GM18505 (cell line): Measurements from ENCODE around the gene KCNK7.
A peak's percentile ranks its signal among the peaks of the same experiment; 100 is the strongest.
"Not testable (repeated sequence)": the region's sequence is repeated elsewhere in the genome, so short reads cannot be mapped to it uniquely, and the experiment has no call there.

ENCODE experiments used
- ATAC-seq: cut with Tn5 transposase; IDR thresholded peaks from one replicate; pipeline ENCODE4 v1.9.1; 2021; ENCODE audit not compliant: unreplicated experiment
- POLR2A ChIP-seq: IDR thresholded peaks from 4 replicates; pipeline ENCODE4 v1.6.1; 2011; ENCODE audit warnings: borderline replicate concordance; ENCODE audit not compliant: insufficient read depth, insufficient read length; ENCODE audit errors: extremely low read depth

Gene KCNK7

GRCh38 chr11:65595543-65596281 lies at the start of gene KCNK7:
KCNK7 (minus strand) TSS chr11:65595800; CDS start chr11:65595772, 28 bp downstream.
- ATAC-seq, result no peak
- TF ChIP-seq POLR2A, result no peak

- TF ChIP-seq POLR2A, result no peak
- no peak for ATAC-seq
These were observed 49.2 kb upstream of the KCNK7 start for GRCh38 chr11:65644837-65645236.

- no peak for TF ChIP-seq POLR2A
- ATAC-seq, result no peak
These were observed 48.4 kb upstream of the KCNK7 start for GRCh38 chr11:65643971-65644370.

- ATAC-seq, result no peak
- no peak for TF ChIP-seq POLR2A
These were observed 46.5 kb upstream of the KCNK7 start for GRCh38 chr11:65642014-65642671.

DNA sequence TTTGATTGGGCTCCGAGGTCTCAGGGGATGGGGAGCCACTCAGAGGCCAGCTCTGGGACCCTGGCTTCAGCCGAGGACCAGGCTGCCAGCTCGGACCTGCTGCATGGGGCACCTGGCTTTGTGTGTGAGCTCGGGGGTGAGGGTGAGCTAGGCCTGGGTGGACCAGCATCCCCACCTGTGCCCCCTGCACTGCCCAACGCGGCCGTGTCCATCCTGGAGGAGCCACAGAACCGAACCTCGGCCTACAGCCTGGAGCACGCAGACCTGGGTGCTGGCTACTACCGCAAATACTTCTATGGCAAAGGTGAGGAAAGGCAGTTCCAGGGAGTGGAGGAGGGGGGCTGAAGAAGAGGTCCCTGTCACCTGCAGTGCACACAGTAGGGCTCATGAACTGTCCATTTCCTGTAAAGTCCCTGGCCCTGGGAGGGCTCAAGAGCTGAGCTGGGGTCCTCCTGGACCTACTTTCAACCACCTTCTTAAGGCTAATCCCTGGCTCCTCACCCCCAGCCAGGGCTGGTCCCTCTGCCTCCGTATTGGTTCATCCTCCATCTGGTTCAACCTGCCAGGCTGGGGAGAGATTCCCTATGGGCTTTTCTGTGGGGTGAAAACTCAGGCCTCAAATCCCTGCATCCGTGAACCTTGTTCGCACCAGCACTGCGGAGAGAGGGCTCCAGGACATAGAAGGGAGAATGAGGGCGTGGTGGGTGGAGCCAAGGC lies 45.9 kb upstream of the KCNK7 start:
- TF ChIP-seq POLR2A, result no peak
- ATAC-seq, result no peak

GRCh38 chr11:65640483-65641296 lies 45.1 kb upstream of the KCNK7 start:
- no peak for ATAC-seq
- TF ChIP-seq POLR2A, result no peak

- peak; percentile 56 for TF ChIP-seq POLR2A
- no peak for ATAC-seq
These were observed 44.3 kb upstream of the KCNK7 start for GRCh38 chr11:65639623-65640482.

DNA sequence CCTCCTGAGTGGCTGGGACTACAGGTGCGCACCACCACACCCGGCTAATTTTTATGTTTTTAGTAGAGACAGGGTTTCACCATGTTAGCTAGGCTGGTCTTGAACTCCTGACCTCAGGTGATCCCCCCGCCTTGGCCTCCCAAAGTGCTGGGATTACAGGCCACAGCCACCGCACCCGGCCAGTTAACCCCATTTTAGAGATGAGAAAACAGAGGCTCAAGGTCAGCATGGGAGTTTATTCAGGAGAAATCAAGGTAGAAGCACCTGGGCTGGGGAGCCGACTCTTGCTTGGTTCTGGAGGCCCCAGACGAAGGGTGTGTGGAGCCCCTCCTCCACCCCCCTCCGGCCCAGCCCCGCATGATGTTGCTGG lies 43.6 kb upstream of the KCNK7 start:
- ATAC-seq, result not testable (repeated sequence)

- ATAC-seq, result peak; percentile 37
- peak; percentile 73 for TF ChIP-seq POLR2A
These were observed 42.3 kb upstream of the KCNK7 start, which contains the start of gene SIPA1 for GRCh38 chr11:65637794-65638419. SIPA1 (plus strand) TSS chr11:65638101; CDS start chr11:65640922, 2,821 bp downstream.

DNA sequence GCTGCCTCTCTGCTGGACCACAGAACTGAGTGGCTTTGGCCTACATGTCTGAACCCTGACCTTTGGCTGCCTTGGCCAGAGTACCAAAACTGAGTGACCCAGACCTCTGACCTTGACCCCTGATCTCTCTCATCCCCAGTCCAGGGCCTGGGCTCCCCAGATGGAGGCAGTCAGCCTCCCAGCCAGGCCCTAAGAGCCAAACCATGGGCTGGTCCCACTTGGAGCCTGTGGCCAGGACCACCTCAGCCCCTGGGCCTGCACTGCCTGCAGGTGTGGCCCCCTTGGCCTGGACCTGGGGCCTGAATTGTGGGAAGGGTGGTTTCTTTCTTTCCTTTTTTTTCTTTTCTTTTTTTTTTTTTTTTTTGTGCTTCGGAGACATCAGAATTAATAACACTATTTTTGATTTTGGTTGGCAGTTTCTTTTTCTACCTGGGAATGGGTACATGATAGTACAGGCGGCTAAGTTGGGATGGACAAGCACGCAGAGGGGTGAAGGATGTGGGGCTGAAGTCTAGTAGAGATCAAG lies 41.5 kb upstream of the KCNK7 start:
- no peak for ATAC-seq
- TF ChIP-seq POLR2A, result no peak

DNA sequence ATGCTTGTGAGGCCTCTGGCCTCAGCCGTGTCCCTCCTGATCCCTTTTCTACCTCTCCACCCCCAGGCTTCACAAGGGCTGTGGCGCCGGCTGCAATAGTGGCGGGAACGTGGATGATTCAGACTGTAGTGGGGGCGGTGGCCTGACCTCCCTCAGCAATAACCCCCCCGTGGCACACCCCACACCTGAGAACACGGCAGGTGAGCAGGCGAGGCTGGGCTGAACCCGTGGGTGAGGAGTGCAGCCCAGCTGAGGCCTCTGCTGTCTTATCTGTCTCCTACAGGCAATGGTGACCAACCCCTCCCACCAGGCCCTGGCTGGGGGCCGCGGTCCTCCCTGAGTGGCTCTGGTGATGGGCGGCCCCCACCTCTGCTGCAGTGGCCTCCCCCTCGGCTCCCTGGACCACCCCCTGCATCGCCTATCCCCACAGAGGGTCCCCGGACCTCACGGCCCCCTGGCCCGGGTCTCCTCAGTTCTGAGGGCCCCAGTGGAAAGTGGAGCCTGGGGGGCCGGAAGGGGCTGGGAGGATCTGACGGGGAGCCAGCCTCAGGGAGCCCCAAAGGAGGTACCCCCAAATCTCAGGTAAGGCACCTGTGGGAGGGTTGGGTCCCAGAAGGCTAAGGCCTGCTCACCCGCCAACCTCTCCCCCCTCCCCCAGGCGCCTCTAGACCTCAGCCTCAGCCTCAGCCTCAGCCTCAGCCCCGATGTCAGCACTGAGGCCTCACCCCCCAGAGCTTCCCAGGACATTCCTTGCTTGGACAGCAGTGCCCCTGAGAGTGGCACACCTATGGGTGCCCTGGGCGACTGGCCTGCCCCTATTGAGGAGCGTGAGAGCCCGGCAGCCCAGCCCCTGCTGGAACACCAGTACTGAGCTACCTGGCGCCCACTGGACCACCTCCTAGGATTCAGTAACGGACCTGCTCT lies 40.8 kb upstream of the KCNK7 start:
- no peak for ATAC-seq
- no peak for TF ChIP-seq POLR2A
